ENCODE measurements around the gene LGALS3BP. TPM values are rescaled to one million over a fixed set of nuclear protein-coding genes. Genes with fewer than 3 reads are reported as not detected.

LGALS3BP gene
- total RNA-seq, 2 experiments from 2014 or later = 0.88 to 1.7 TPM

GRCh38 chr17:78944956-78945355 lies 34.8 kb downstream of the LGALS3BP start:
- Histone ChIP-seq H3K27ac (ENCODE audit: low read depth, low read length, poor library complexity, severe bottlenecking) (no peak overlapping the region), H2AFZ (ENCODE audit: low read length) (no peak overlapping the region), H3K36me3 (ENCODE audit: insufficient read depth, low read length) (no peaks in the 10 kb centered on the region), H3K4me1 (ENCODE audit: insufficient read depth, low read length, poor library complexity, severe bottlenecking) (no peaks in the 10 kb centered on the region), H3K4me3 (ENCODE audit: low read depth, low read length, poor library complexity, severe bottlenecking) (no peak overlapping the region), H3K9me2 (ENCODE audit: insufficient read depth, low read length) (no peaks in the 10 kb centered on the region), H3K9me3 (ENCODE audit: low read length) (no peaks in the 10 kb centered on the region), H3K79me2 (ENCODE audit: insufficient read depth, low read depth, low read length) (no peaks in the 10 kb centered on the region), H4K20me1 (ENCODE audit: insufficient read depth, low read length) (no peaks in the 10 kb centered on the region), H3K4me2 (ENCODE audit: low read length) (no peak overlapping the region)
- CTCF ChIA-PET (ENCODE audit: unreplicated experiment) = no interaction called here
- TF ChIP-seq EZH2phosphoT487 (IDR thresholded peaks at IDR 0.05; ENCODE audit: borderline replicate concordance, low read depth, low read length) = no peak
- no peak for DNase-seq (ENCODE audit: low spot score)
- POLR2A ChIA-PET = no interaction called here
- intact Hi-C loops (cut with micrococcal nuclease; ENCODE audit: unreplicated experiment) = no loop called here
- no TSS peak for BruUV-seq (replicated peaks)

DNA sequence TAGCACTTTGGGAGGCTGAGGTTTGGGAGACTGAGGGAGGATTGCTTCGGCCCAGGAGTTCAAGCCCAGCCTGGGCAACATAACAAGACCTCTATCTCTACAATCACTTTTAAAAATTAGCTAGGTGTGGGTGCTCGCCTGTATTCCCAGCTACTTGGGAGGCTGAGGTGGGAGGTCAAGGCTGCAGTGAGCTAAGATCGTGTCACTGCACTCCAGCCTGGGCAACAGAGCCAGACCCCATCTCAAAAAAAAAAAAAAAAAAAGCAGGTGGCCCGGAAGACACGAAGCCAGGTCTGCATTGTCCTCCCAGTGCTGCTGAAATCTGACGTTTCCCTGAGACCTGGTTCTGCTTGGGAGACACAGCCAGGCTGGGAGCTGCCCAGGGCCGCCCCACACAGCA lies 35.7 kb downstream of the LGALS3BP start:
- Histone ChIP-seq H3K4me3 (ENCODE audit: low read depth, low read length, poor library complexity, severe bottlenecking) (no peak overlapping the region), H4K20me1 (ENCODE audit: insufficient read depth, low read length) (no peaks in the 10 kb centered on the region), H2AFZ (ENCODE audit: low read length) (no peak overlapping the region), H3K36me3 (ENCODE audit: insufficient read depth, low read length) (no peaks in the 10 kb centered on the region), H3K4me1 (ENCODE audit: insufficient read depth, low read length, poor library complexity, severe bottlenecking) (no peaks in the 10 kb centered on the region), H3K4me2 (ENCODE audit: low read length) (no peak overlapping the region), H3K79me2 (ENCODE audit: insufficient read depth, low read depth, low read length) (no peaks in the 10 kb centered on the region), H3K9me3 (ENCODE audit: low read length) (no peaks in the 10 kb centered on the region), H3K27ac (ENCODE audit: low read depth, low read length, poor library complexity, severe bottlenecking) (no peak overlapping the region), H3K9me2 (ENCODE audit: insufficient read depth, low read length) (no peaks in the 10 kb centered on the region)
- TF ChIP-seq, protein P1, sequence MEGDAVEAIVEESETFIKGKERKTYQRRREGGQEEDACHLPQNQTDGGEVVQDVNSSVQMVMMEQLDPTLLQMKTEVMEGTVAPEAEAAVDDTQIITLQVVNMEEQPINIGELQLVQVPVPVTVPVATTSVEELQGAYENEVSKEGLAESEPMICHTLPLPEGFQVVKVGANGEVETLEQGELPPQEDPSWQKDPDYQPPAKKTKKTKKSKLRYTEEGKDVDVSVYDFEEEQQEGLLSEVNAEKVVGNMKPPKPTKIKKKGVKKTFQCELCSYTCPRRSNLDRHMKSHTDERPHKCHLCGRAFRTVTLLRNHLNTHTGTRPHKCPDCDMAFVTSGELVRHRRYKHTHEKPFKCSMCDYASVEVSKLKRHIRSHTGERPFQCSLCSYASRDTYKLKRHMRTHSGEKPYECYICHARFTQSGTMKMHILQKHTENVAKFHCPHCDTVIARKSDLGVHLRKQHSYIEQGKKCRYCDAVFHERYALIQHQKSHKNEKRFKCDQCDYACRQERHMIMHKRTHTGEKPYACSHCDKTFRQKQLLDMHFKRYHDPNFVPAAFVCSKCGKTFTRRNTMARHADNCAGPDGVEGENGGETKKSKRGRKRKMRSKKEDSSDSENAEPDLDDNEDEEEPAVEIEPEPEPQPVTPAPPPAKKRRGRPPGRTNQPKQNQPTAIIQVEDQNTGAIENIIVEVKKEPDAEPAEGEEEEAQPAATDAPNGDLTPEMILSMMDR (conservative IDR thresholded peaks at IDR 0.05; ENCODE audit: low read length) = no peak
- no peak for TF ChIP-seq EZH2phosphoT487 (IDR thresholded peaks at IDR 0.05; ENCODE audit: borderline replicate concordance, low read depth, low read length)
- ChIA-PET CTCF (ENCODE audit: unreplicated experiment) (no interaction called here), POLR2A (no interaction called here)
- intact Hi-C loops (cut with micrococcal nuclease; ENCODE audit: unreplicated experiment) = no loop called here
- no TSS peak for BruUV-seq (replicated peaks)
- no peak for DNase-seq (ENCODE audit: low spot score)

- no peaks in the 10 kb centered on the region for H3K79me2 ChIP-seq (ENCODE audit: insufficient read depth, low read depth, low read length)
- H3K4me2 ChIP-seq (ENCODE audit: low read length) = no peak overlapping the region
- intact Hi-C loops (cut with micrococcal nuclease; ENCODE audit: unreplicated experiment) = no loop called here
- ChIA-PET POLR2A (interaction anchor here (0.6 kb wide), 1 partner anchor 623 kb away, joined by 3 read pairs; no protein-coding TSS in a partner anchor), CTCF (ENCODE audit: unreplicated experiment) (no interaction called here)
- BruUV-seq (replicated peaks) = no TSS peak
- no peaks in the 10 kb centered on the region for H3K9me2 ChIP-seq (ENCODE audit: insufficient read depth, low read length)
- no peak for TF ChIP-seq EZH2phosphoT487 (IDR thresholded peaks at IDR 0.05; ENCODE audit: borderline replicate concordance, low read depth, low read length)
- TF ChIP-seq, protein P1 (conservative IDR thresholded peaks at IDR 0.05; ENCODE audit: low read length) = no peak
- H3K36me3 ChIP-seq (ENCODE audit: insufficient read depth, low read length) = no peaks in the 10 kb centered on the region
- H4K20me1 ChIP-seq (ENCODE audit: insufficient read depth, low read length) = no peaks in the 10 kb centered on the region
- no peak overlapping the region for H3K4me3 ChIP-seq (ENCODE audit: low read depth, low read length, poor library complexity, severe bottlenecking)
- DNase-seq (ENCODE audit: low spot score) = no peak
- H3K27ac ChIP-seq (ENCODE audit: low read depth, low read length, poor library complexity, severe bottlenecking) = no peak overlapping the region
- no peaks in the 10 kb centered on the region for H3K4me1 ChIP-seq (ENCODE audit: insufficient read depth, low read length, poor library complexity, severe bottlenecking)
- H3K9me3 ChIP-seq (ENCODE audit: low read length) = no peaks in the 10 kb centered on the region
- no peak overlapping the region for H2AFZ ChIP-seq (ENCODE audit: low read length)
These were observed 39.0 kb downstream of the LGALS3BP start for GRCh38 chr17:78940708-78941107.

Measured in OCI-LY7 (cell line).